Bone marrow (tissue), 2 donors: ENCODE results near the gene RSAD2.
A peak's percentile ranks its signal among the peaks of the same experiment; 100 is the strongest.
"Not testable (repeated sequence)": the region's sequence is repeated elsewhere in the genome, so short reads cannot be mapped to it uniquely, and the experiment has no call there.

Source experiments
- DNase-seq, 2 donors: peaks; one replicate each; lab custom pipeline; 2025; lab: John Stamatoyannopoulos, UW

Gene RSAD2

DNA sequence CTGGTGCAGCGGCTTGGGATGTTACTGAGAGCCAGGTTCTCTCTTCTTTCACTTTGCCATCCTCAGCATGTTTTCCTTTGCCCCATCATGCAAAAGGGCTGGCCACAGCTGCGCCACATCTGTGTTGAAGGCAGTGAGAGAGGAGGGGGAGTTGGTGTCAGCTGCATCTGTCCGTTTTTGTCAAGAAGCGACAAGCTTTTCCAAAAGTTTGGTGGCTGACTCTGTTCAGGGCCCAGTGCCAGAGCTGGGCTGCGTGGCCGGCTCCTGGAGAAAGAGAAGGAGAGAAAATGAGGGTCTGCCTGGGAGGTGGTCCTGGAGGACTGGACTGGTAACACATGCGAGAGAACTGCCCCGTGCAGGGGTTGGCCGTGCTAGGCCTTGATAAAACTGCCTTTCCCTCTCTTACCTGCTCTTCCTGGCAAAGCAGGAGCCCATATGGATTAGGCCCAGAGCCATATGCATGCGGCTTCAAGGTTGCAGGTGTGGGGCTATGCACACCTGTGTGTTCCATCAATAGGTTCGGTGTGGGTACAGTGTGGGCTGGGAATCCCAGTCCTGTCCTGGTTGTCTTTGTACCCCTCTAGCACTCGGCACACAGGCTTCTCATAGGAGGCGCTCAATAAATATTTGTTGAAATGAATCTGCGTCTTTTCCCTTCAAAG is 48.6 kb downstream of the RSAD2 start:
- DNase-seq: no peak

DNA sequence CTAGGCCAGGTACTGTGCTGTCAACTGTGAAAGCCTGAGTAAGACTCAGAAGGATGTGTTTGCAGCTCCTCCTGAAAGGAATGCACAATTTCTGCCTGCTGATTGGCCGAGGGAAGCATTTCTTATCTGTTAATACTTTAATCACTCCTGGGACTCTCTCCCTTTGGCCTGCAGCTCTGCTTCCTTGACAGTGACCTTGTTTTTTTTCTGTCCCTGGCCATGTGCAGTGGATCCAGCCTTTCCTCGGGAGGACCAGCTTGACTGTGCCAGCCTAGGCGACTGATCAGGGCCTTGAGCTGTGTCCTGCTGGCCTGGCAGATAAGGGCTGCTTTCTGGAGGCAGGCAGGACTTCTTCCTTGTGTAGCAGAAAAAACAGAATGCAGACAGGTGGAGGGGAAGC is 49.6 kb downstream of the RSAD2 start:
- no peak for DNase-seq

DNA sequence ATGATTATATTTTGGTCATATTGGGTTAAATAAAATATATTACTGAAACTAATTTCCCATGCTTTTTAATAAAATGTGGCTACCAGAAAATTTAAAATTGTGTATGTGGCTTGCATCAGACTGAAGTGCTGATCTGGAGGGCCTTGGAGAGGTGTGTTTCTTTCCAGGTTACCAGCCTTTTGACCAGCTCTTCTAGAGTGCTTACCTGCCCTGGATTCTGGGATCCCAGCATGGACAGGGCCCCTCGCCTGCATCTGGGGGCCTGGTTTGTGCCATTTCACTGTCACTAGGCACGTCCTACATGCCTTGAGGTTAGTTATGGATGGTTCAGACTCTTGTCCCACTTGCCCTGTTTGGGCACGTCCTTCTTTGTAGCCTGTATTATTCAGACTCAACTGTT is 50.2 kb downstream of the RSAD2 start:
- DNase-seq: no peak

DNA sequence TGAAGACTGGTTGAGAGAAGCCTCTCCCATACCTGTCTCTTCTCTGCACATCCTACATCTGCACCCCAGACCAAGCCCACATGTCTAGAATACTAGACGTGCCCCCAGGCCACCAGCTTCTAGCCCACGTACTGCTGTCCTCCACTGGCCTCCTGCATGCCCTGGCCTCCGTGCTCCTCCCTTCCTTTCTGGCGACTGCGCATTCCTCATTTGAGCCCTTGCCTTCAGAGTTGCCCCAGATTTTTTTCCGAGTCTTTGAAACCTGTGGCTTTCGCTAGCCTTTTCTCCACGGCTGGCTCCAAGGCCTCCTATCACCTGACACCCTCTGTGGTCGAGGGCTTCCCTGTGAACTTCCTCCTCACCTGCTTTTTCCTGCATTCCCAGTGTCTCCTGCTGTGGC is 50.9 kb downstream of the RSAD2 start:
- no peak for DNase-seq

DNA sequence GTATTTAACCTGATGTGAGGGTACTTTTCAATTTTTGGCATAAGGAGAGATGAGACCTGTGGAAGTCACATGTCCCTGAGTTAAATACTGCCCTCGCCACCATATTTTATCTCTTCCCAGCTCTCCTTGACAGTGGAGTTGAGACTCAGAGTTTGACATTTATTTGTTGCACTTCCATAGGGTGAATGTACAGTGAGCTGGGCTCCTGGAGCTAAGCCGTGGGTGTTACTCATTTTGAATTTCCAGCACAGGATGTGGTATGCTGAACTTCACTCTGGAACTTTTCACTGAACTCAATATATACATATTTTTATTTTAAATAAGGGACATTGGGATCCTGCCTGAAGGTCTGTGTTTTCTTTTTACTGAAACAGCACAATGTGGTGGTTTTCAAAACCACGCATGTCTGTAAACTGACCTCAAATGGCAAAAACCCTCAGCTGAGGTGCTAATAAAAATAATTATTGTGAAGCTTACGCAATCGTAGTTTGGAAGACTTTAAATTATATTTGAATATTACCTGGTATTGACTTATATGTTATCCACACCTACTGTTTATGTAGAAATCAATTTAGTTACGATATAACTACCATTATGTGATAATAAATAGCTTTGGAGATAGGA is 51.7 kb downstream of the RSAD2 start:
- no peak for DNase-seq

DNA sequence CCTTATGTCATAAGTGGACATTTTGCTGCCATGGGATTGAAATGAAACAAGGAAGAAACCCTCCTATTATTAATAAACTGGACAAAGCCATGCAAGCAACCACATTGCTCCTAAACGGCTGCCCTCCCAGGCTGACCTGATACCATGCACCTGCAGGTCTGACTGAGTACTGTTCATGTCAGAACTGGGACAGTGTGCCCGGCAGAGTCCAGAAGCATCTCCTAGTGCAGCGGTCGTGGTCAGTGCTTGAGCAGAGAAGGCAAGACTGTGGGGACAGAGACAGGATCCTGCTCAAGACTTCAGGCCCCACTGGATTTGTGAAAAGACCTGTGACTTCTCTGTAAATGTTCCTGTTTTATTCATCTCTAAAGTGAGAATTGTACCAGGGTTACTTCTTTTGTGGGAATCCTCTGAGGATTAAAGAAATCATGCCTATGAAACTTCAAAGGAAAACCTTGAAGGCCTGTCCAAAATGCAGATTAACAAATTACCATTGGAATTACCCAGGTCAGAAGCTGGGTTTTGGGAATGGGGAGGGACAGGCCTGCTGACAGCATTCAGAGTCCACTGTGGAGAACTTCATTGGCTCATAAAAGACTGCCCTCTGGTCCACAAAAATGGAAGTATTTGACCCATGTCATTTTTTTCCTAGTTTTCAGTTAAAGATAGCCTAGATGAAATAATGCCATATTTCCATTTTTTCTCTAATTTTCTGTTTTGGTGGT is 53.5 kb downstream of the RSAD2 start:
- no peak for DNase-seq

DNA sequence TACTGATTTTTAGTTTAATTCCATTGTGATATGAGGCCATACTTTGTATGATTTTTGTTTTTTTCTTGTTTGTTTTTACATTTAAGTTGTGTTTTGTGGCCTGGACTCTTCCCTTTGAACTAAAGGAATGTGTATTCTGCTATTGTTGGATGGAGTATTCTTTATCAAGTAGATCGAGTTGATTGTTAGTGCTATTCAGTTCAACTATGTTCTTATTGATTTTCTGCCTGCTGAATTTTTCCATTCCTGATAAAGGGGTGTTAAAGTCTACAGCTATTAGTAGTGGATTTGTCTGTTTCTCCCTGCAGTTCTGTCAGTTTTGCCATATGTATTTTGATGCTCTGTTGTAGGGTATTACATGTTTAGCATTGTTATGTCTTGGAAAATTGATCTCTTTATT is 54.2 kb downstream of the RSAD2 start:
- no peak for DNase-seq

DNA sequence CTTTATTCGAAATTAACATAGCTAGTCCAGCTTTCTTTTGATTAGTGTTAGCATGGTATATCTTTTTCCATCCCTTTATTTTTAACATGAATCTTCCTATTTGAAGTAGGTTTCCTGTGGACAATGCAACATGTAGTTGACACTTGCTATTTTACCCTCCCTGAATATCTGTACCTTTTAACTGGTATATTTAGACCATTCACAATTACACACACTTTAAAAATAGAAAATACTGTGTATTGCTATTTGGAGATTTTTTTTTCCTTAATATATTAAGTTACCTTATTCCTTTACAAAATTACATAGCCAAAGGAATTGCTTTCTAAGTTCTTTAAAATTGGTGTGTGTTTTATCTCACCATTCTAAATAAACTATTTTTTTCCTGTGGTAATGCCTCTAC is 54.6 kb downstream of the RSAD2 start:
- DNase-seq: no peak

DNA sequence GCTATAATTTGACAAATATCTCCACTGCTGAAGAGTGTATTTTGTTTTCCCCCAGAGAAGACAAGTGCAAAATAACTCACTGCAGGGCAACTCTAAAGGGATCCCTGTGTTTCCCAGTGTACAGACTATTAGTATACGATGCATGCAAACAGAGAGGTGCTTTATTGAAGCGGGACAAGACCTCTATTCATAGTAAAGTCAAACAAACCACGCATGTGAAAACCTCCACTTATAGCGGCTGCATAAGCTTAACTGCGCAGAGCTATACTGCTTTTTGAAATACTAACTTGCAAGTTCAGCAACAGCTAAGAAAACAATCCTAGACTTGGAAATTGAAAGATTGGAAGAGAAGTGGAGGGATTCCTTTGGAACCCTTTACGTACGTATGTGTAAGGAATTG is 55.3 kb downstream of the RSAD2 start:
- no peak for DNase-seq

DNA sequence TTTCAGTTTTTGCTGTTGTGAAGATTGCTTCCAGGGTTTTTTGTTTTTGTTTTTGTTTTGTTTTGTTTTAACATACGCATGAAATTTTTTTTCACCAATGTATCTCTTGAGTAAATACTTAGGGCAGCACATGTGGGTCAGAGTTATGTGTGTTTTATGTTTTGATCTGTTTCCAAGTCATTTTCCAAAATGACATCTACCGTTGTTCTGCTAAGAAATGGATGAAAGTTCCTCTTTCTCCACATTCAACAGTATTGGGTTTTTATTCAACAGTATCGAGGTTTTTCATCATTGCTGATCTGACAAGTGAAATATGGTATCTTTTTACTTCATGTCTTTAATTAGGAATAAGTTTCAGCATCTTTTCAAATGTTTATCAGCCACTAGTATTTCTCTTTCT is 56.3 kb downstream of the RSAD2 start:
- DNase-seq: no peak

DNA sequence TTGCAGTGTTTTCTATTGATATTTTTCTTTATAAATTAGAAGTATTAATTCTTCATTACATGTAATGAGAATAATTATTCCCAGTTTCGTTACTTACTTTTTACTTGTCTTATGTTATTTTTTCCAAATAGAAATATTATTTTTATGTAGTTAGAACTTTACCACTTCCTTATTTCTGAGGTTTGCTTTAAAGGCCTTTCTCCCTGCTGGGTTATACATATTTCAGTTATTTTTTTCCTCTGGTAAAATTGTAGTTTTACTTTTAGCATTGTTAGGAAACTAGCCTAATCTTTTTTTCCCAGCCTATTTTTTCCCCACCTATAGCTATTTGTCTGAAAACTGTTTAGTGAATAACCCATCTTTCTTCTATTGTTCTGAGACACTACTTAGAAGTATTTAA is 56.8 kb downstream of the RSAD2 start:
- DNase-seq: peak in 1 of 2 donors; percentile 23

DNA sequence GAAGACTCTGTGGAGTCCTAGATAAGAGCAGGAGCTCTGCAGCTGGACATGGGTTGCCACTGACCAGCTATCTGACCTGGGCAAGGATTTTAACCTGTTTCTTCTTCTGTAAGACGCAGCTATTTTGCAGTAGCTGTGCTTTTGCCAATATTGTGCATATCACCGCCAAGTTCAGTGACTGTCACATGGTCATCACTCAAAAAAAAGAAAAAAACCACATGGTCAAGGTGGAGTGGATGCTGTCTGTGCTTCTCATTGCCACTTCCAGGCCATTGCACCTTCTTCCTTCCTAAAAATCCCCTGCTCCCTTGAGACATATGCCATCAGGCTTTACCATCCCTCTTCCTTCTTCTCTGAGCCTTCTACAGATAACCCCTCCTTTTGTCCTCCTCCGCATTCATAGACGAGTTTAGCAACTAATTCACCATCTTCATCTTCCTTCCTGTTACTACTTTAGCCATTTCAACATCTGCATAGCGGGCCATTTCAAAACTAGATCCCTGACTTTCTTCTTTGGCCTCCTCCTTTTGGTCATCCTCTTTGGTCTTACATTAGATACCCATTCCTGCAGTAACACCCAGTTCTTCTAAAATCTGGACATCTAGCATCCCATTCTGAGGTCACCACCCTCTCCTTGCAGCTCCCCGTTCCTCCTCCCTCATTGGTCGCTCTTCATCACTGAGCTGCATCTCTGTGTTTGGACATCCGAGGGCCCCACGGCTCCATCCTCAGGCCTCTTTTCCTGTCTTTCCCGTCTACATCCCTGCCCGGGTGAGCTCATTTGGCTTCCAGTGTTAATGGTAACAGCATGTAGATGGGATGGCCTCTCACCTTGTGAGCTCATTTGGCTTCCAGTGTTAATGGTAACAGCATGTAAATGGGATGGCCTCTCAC is 57.4 kb downstream of the RSAD2 start:
- DNase-seq: peak in 1 of 2 donors; percentile 5

DNA sequence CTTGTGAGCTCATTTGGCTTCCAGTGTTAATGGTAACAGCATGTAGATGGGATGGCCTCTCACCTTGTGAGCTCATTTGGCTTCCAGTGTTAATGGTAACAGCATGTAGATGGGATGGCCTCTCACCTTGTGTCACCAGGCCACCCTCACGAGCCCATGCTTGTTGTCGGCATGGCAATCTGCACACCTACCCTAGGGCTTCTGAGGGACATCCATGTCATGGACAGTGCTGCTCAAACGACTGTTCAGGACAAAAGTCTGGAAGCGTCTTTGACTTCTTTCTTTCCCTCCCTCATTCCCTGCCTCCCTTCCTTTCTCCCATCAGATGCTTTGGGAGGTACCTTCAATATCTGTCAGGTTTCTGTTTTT is 58.1 kb downstream of the RSAD2 start:
- not testable (repeated sequence) for DNase-seq

DNA sequence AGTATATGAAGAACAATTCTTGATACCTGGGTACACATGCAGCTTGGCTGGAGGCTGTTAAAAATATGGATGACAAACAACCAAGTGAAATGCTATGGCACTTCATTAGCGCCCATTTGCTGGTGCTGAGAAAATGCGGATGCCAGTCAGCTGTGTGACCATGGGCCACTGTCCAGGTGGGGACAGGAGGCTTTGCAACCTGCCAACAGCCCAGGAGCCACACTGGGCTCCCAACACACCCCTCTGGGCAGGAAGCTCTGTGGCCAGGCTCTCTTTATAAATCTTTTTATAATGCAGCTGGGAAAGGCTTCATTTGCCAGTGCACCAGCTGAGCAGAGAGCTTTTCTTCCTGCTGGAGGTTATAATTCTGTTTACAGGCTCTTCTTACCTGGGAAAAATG is 59.6 kb downstream of the RSAD2 start:
- DNase-seq: no peak

DNA sequence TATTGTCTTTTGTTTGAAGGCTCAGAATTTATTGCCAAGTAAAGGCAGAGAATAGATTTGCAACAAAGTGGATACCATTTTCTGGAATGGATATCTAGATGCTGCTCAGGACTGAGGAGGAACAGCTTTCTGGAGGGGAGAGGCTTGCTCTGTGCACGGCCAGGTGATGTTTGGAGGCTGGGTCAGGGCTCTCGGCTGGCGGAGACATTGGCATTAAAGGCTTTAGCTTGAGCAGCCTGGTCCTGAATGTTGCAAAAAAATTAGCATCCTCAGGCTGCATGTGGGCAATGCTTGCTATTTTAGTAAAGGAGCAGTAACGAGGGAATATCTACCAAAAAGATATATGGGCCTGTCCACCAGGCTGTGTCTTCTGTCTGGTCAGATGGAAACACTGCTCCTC is 60.0 kb downstream of the RSAD2 start:
- DNase-seq: no peak

DNA sequence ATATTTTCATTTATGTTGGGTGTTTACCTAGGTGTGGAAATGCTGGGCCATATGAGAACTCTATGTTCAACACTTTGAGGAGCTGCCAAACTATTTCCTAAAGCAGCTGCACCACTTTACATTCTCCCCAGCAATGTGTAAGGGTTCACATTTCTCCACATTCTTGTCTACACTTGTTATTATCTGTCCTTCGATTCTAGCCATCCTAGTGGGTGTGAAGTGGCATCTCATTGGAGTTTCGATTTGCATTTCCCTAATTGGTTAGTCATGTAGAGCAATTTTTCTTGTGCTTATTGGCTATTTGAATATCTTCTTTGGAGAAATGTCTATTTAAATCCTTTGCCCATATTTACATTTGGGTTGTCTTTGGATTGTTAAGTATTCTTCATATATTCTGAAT is 61.5 kb downstream of the RSAD2 start:
- no peak for DNase-seq

DNA sequence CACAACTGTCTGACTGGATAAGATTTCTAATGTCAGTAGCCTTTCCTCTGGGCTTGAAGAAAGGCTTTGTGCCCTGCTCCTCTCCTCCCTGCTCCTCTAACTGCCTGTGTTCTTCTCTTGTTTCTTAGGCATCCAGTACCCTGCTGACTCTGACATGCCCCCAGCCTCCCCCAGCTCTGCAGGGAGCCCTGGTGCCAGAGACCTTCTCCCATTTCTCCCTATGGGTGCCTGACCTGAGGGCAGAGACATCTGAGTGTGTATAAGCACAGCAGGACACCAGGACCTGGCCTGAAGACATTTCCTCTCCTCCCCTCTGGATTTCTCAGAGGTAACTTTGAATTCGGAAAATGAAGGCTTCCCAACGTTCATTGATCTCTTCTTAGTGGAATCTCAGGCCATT is 63.2 kb downstream of the RSAD2 start:
- DNase-seq: no peak

DNA sequence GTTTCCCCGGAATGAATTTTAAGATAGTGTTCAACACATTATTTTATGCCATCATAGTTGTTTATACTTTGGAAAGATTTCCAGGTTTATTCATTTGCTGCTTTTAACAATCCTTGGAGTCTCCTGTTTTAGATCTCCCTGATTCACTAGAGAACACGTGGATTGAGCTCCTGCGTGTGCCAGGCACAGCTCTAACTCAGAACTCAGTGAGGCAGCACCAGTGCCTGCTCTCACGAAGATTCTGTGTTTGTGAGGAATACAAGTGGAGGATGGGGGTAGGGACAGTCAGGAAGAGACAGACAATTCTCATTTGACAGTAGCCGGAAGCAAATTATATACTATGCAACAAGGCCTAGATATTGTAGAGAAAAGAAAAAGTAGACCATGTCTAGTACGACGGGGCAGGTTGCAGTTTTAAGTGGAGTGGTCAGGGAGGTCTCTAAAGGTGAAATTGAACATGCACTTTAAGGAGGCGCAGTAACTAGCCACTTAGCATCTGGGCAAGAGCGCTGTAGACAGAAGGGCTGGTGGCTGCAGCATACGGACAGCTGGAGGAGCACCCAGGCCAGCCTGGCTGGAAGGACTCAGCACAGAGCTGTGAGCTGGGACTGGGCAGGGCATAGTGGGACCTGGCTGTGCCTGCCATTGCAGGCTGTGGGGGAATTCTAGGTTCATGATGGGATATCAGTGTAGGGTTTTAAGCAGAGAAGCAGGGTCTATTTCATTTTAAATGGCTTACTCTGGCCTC is 63.9 kb downstream of the RSAD2 start:
- no peak for DNase-seq

DNA sequence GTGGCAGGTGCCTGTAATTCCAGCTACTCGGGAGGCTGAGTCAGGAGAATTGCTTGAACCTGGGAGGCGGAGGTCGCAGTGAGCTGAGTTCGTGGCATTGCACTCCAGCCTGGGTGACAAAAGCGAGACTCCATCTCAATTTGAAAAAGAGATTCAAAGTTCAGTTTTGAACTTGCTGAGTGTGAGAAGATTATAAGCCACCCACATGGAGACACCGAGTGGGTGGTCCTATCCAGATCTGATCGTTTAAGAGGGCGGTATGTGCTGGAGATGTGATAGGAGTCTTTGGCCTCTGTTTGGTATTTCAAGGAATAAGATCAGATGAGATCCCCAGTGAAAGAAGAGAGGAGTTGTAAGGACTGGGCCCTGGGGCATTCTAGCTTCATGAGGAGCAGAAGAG is 65.3 kb downstream of the RSAD2 start:
- DNase-seq: no peak

DNA sequence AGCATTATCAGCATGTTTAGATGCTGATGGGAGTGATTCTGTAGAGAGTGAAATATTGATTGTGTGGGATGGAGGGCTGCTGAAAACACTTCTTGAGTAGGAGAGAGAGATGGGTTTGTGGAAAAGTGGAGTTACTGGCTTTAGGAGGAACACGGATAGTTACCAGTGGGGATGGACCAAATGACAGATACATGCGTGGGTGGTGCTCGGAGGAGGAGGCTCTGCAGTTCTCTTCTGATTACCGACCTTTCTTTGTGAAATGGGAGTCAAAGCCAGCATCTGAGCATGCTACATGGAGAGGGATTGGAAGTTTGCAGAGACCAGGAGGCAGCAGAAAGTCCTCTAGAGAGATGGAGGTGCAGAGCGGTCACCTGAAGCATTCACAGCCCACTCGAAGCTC is 65.9 kb downstream of the RSAD2 start:
- DNase-seq: no peak

DNA sequence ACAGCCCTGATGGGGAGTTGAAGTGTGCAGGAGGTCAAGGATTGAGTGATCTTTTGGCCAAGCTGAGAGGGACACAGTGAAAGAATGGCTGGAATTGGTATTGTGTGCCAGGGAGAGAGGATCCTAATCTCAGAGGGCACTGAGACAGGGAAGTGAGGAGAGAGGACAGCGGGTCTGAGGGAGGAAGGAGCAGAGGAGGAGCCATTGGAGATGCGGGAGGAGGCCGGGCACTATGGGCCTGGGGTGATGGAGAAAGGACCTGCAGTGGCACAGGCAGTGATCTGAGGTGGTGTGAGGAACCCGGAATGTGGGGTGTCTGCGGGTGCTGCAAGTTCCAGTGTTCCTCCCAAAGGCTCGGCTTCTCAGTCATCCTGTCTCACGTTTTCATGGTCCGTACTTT is 66.4 kb downstream of the RSAD2 start:
- no peak for DNase-seq

DNA sequence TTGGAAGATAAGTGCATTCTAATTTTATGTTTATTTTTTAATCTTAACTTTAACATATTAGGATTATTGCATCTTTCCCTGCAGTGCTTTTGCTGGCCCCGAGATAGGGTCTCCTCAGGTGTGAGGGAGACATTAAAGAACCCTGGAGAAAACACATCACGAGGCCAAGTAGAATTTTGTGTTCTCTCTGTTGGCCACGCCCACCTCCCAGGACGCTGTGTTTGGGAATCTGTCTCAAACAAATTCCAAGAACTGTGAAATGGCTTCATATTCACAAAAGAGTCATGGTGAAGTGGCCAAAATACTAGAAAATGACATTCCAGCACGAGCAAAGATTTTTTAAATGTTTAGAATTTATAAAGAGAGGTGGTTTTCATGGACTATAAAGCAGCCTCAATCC is 67.0 kb downstream of the RSAD2 start:
- DNase-seq: no peak
